Activated T-helper 17 cell treated with anti-CD3 and anti-CD28 coated beads, Interleukin-2, amount 50 U/mL, for 72 hours (primary cell): ENCODE measurements around the gene SERPINE1. TPM values are rescaled to one million over a fixed set of nuclear protein-coding genes. Genes with fewer than 3 reads are reported as not detected.

Source experiments
- ATAC-seq: fragments of 150-1000 bp; cut with Tn5 transposase; replicated peaks from 2 replicates; pipeline ENCODE4 v1.10.0; 2021; ENCODE audit warnings: mild to moderate bottlenecking, moderate library complexity
- H3K27ac Mint-ChIP-seq: one replicate; pipeline ENCODE4 v1.8.0; 2022; ENCODE audit warnings: mixed read lengths
- H3K27me3 Mint-ChIP-seq: one replicate; pipeline ENCODE4 v1.8.0; 2022; ENCODE audit warnings: mixed read lengths
- H3K36me3 Mint-ChIP-seq: one replicate; pipeline ENCODE4 v1.8.0; 2022; ENCODE audit warnings: low read depth, mild to moderate bottlenecking, mixed read lengths
- H3K4me1 Mint-ChIP-seq: one replicate; pipeline ENCODE4 v1.8.0; 2022; ENCODE audit warnings: mixed read lengths
- H3K4me3 Mint-ChIP-seq: one replicate; pipeline ENCODE4 v1.8.0; 2022; ENCODE audit warnings: mild to moderate bottlenecking, mixed read lengths
- H3K9me3 Mint-ChIP-seq: one replicate; pipeline ENCODE4 v1.8.0; 2022; ENCODE audit warnings: mixed read lengths
- total RNA-seq, 2 donors: library from RNA; stranded (reverse); gene quantifications; one replicate each; pipeline ENCODE4 v1.2.3, GENCODE V29; 2022

The SERPINE1 gene
- total RNA-seq, 2 donors from 2014 or later: 0.30 to 4.5 TPM

DNA sequence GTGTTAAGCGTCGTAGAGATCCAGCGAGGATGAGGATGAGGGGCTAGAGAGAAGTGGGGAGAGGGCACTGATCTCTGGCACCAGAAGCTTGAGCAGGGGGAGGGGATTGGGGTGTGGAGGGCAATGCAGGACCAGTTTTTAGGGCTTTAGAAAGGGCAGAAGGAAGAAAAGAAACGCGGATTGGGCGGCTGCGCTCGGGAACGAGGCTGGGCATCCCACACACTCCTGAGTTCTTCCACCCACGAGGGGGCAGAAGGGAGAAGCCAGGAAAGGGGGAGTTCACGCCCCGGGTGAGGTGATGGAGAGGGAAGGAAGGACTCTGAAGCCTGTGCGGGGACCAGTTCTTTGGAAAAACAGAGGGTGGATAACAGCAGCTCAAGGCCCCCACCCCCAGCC is 44.5 kb downstream of the SERPINE1 start:
- Mint-ChIP-seq H3K4me1 (peaks cover 45% of the 10 kb centered on the region), H3K27ac (no peak overlapping the region), H3K4me3 (peak overlapping the region; percentile 60)

DNA sequence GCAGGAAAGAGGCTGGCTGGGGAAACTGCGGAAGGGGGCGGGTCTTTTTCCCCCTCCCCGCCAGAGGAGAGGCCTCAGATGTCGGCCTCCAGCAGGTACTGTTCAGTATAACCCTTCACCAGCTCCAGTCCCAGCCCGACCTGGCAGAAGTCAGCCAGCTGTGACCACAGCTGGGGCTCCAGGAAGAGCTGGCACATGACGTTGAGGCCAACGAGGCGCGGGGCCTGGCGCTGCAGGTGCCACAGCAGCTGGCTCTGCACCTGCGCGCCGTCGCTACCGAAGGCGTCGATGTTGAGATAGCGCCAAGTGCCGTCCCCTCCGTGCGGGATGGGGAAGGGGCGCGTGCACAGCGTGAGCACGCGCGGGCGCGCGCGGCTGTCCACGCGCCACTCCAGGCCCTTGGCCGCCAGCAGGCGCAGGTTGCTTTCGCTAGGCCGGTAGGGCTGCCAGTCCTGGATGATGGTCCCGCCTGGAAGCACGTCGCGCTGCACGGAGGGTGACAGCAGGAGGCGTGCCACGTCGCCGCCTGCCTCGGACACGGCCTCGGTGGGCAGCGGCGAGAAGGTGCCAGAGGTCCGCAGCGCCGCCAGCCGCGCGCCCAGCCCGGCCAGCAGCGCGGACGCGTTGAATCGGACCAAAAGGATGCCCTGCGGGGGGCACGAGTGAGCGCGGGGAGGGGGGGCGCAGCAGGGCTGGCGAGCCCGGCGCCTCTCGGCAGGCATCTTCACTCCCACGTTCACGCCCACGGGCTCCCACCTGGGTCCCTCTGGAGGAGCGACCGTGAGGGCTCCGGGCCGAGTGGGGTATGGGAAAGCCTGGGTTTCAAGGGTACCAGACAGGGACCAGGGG is 45.3 kb downstream of the SERPINE1 start:
- Mint-ChIP-seq H3K27me3 (peaks cover 70% of the 10 kb centered on the region), H3K9me3 (no peaks in the 10 kb centered on the region), H3K36me3 (no peaks in the 10 kb centered on the region), H3K27ac (no peak overlapping the region), H3K4me3 (peak overlapping the region; percentile 60), H3K4me1 (peaks cover 40% of the 10 kb centered on the region)
- ATAC-seq: no peak

More for the DNA sequence above, 44.5 kb downstream of the SERPINE1 start:
- H3K9me3 Mint-ChIP-seq: no peaks in the 10 kb centered on the region
- H3K36me3 Mint-ChIP-seq: no peaks in the 10 kb centered on the region
- H3K27me3 Mint-ChIP-seq: peaks cover 68% of the 10 kb centered on the region
- no peak for ATAC-seq

DNA sequence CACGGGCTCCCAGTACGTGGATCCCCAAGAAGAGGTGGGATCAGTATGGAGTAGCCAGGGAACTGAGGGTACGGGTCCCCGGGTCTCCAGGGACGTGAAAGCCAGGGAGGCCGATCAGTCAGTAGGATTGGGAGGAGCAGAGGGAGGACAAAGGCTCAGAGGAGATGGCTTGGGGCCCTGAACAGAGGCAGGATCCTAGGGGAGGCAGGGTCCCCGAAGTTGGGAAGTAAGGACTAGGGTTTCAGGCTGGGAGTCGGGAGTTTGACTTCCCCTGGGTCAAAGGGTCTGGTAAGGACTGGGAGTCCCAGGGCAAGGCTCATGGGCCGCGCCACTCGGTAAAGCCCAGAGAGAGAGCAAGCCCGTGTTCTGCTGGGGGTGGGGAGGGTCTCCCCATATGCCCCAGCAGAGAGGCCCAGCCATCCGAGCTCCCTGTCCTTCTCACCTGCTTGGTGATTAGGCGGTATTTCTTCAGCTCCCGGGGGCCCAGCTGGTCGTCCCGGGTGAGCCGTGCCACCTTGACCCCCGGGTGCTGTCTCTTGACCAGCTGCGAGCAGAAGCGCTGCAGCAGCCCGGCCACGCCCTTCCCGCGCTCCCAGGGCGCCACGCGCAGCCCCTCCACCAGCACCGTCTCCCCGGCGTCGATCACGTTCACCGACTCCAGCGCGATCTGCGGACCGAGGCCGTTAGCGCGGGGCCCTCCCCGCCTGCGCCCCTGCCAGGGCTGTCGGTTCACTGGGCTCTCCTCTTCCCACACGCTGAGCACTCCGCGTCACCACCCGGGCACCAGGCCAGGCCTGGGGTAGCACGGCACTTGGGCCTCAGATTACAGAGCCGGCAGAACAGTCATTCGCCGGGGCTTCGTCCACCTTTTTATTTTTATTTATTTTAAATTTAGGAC is 46.2 kb downstream of the SERPINE1 start:
- Mint-ChIP-seq H3K27ac (no peak overlapping the region), H3K4me1 (peaks cover 35% of the 10 kb centered on the region), H3K4me3 (peak overlapping the region; percentile 62), H3K36me3 (no peaks in the 10 kb centered on the region), H3K27me3 (peaks cover 66% of the 10 kb centered on the region), H3K9me3 (no peaks in the 10 kb centered on the region)
- ATAC-seq: peak; percentile 27

DNA sequence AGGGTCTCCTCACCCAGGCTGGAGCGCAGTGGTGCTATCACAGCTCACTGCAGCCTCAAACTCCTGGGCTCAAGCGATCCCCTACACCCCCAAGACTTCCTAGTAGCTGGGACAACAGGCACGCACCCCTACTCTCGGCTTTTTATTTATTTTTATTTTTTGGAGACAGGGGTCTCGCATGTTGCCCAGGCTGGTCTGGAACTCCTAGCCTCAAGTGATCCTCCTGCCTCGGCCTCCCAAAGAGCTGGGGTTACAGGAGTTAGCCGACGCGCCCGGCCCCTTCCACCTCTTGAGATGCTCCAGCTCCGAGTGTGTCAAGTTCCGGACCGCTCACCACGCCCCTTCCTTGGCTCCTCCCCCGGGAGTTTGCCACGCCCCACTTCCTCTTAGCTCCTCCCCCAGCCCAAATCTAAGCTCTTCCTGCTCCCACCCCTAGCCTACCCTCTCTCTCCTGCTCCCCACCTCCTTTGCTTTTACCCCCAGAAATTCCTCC is 46.9 kb downstream of the SERPINE1 start:
- H3K4me1 Mint-ChIP-seq: peaks cover 30% of the 10 kb centered on the region
- no peak overlapping the region for H3K27ac Mint-ChIP-seq
- no peaks in the 10 kb centered on the region for H3K36me3 Mint-ChIP-seq
- no peaks in the 10 kb centered on the region for H3K9me3 Mint-ChIP-seq
- peak overlapping the region; percentile 62 for H3K4me3 Mint-ChIP-seq
- H3K27me3 Mint-ChIP-seq: peaks cover 61% of the 10 kb centered on the region
- peak; percentile 82 for ATAC-seq

DNA sequence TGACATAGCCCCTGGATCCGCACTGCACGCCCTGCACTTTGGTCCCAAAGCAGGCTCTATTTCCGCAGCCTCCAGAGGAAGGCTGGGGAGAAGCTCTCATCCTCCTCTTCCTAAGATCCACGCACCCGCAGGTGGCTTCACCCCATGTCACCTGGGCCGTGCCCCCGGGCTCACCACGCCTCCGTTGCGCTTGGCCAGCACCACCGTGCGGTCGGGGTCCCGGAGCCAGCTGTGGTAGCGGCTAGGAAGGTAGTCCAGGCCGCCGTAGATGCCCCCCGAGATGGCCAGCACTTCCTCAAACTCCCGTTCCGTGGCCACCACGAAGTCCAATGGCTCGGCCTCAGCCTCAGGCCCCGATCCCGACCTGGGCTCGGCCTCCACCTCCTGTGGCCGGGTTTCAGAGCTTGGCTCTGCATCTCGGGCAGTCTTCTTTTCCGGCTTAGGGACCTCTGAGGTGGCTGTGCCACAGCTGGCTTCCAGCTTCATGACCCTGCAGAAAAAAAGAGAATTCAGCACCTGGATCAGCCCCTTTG is 47.5 kb downstream of the SERPINE1 start:
- Mint-ChIP-seq H3K4me3 (peak overlapping the region; percentile 62), H3K36me3 (no peaks in the 10 kb centered on the region), H3K27me3 (peaks cover 62% of the 10 kb centered on the region), H3K4me1 (peaks cover 25% of the 10 kb centered on the region), H3K9me3 (no peaks in the 10 kb centered on the region), H3K27ac (no peak overlapping the region)
- ATAC-seq: no peak

DNA sequence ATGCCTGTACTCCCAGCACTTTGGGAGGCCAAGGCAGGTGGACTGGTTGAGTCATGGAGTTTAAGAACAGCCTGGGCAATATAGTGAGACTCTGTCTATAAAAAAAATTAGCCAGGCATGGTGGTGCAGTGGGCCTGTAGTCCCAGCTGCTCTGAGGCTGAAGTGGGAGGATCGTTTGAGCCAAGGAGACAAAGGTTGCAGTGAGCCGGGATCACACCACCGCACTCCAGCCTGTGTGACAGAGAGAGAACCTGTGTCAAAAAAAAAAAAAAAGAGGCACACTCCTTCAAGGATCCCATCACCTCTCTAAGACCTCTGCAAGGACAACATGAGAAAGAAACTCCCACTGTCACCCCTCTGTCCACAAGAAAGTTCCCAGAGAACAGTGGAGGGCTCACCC is 48.8 kb downstream of the SERPINE1 start:
- peaks cover 57% of the 10 kb centered on the region for H3K27me3 Mint-ChIP-seq
- no peak overlapping the region for H3K27ac Mint-ChIP-seq
- H3K4me3 Mint-ChIP-seq: no peak overlapping the region
- peaks cover 17% of the 10 kb centered on the region for H3K4me1 Mint-ChIP-seq
- no peaks in the 10 kb centered on the region for H3K9me3 Mint-ChIP-seq
- no peak for ATAC-seq
- no peaks in the 10 kb centered on the region for H3K36me3 Mint-ChIP-seq

DNA sequence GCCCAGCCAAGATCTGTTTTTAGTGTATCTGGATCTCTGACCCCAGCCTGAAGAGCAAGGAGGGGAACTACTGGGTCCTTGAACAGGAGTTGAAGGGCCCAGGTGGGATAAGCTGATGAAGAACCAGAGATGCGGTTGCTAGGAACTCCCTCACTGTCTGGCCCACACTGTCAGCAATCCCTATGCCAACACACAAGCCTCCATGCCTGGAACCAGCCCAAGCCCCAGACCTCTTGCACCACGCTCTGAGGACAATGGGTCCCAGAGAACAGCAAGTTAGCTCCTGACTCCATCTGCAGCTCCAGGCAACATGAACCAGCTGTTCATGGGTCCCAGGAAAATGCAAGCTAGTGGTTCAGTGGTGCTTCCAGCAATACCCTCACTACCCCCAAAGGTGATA is 50.7 kb downstream of the SERPINE1 start:
- ATAC-seq: no peak
- peaks cover 53% of the 10 kb centered on the region for H3K27me3 Mint-ChIP-seq
- H3K27ac Mint-ChIP-seq: no peak overlapping the region
- no peaks in the 10 kb centered on the region for H3K9me3 Mint-ChIP-seq
- H3K4me1 Mint-ChIP-seq: peaks cover 5% of the 10 kb centered on the region
- H3K4me3 Mint-ChIP-seq: no peak overlapping the region
- no peaks in the 10 kb centered on the region for H3K36me3 Mint-ChIP-seq

DNA sequence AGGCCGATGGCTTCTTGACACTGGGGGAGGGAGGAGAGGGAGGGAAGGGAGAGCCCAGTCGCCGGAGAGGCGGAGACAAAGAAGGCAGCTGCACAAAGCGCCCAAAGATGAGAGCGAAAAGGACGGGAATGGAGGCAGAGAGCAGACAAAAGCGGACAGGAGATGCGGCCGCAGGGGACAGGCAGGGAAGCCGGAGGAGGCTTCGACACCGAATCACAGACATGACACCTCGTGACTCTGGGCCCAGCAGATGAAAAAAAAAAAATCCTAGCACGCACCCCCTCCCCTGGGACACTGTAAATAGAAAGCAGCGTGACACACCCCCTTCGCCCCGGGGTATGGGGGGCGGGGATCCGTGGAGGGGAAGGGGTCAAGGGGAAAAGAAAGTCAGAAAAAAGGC is 52.2 kb downstream of the SERPINE1 start:
- H3K9me3 Mint-ChIP-seq: no peaks in the 10 kb centered on the region
- peak overlapping the region; percentile 28 for H3K4me3 Mint-ChIP-seq
- H3K4me1 Mint-ChIP-seq: peaks cover under 1% of the 10 kb centered on the region
- no peak overlapping the region for H3K27ac Mint-ChIP-seq
- ATAC-seq: no peak
- no peaks in the 10 kb centered on the region for H3K36me3 Mint-ChIP-seq
- H3K27me3 Mint-ChIP-seq: peaks cover 47% of the 10 kb centered on the region

DNA sequence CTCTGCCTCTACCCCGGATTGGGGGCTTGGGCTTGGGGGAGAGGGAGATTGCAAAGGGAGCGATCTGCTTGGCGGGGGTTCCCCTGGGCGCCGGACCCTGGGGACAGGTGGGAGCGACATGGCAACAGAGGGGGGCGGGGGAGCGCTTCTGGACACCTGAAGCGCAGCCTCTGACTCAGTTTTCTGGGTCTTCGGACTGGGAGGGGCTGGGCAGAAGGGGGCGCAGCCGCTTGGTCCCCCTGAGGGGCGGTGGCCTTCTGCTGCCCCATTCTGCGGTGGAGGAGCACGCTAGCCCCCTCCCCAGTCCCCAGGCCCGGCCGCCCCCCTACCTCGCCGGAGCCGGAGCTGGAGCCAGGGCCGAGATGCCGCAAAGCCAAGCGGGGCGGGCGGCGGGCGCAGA is 52.8 kb downstream of the SERPINE1 start:
- H3K27me3 Mint-ChIP-seq: peaks cover 48% of the 10 kb centered on the region
- no peaks in the 10 kb centered on the region for H3K36me3 Mint-ChIP-seq
- ATAC-seq: no peak
- H3K4me1 Mint-ChIP-seq: no peaks in the 10 kb centered on the region
- H3K4me3 Mint-ChIP-seq: no peak overlapping the region
- no peaks in the 10 kb centered on the region for H3K9me3 Mint-ChIP-seq
- no peak overlapping the region for H3K27ac Mint-ChIP-seq

DNA sequence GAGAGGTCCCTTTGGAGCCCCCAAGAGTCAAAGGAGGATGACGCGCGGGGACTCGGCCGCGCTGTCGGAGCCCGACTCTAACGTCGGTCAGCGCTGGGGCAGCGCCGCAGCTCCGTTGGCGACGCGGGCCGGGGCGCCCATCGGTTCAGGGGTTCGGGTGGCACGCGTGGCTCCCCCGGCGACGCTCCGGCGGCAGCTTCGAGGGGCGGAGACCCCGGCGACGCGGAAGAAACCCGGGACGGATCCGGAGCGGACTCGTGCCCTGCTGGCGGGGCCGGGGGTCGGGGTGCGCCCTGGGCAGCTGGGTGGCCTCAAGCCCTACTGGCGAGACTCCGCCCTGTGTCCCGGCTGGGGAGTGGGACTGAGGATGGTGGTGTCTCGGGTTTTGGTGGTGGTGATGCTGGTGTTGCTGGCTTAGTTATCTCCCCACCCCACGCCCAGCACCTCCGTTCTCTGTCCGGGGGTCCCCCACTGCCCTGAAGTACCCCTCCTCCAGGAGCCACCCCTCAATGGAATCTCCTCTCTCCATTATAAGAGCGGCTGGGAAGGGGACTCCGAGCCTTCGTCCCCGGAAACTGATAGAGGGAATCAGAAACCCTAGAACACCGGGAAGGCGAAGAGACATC is 53.3 kb downstream of the SERPINE1 start, which contains the start of gene NAT16:
Gene NAT16 (minus strand): TSS at position 164 of the 626 bp plus-strand sequence. CDS start 5,486 bp downstream, outside the sequence.
- Mint-ChIP-seq H3K36me3 (no peaks in the 10 kb centered on the region), H3K4me3 (peak within 1 kb of the TSS; percentile 28), H3K4me1 (no peaks in the 10 kb centered on the region), H3K27ac (no peak within 1 kb of the TSS), H3K27me3 (peaks cover 45% of the 10 kb centered on the region), H3K9me3 (no peaks in the 10 kb centered on the region)
- ATAC-seq: no peak

DNA sequence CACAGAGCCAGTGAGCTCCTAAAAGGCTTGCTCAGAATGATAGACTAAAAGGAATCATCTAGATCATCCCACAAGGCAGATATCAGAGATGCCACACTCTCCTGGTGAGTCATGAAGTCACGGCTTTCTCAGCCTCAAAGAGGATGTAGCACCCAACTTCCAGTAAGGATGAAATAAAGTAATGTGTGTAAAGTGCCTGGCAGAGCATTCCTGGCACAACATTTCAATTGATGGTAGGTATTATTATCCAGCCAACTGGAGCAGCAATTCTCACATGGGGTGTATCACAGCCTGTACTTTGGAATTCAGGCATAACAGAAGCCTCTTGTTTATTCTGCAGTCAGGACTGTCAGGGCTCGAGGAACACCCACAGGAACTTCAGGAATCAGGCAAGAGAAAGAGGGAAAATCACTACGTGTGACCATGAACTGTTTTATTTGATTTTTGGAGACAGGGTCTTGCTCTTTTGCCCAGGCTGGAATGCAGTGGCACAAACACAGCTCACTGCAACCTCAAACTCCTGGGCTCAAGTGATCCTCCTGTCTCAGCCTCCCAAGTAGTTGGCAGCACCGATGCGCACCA is 58.4 kb downstream of the SERPINE1 start:
- Mint-ChIP-seq H3K4me1 (no peaks in the 10 kb centered on the region), H3K27ac (no peak overlapping the region), H3K27me3 (peaks cover 19% of the 10 kb centered on the region), H3K4me3 (no peak overlapping the region), H3K36me3 (no peaks in the 10 kb centered on the region), H3K9me3 (no peaks in the 10 kb centered on the region)
- ATAC-seq: no peak

DNA sequence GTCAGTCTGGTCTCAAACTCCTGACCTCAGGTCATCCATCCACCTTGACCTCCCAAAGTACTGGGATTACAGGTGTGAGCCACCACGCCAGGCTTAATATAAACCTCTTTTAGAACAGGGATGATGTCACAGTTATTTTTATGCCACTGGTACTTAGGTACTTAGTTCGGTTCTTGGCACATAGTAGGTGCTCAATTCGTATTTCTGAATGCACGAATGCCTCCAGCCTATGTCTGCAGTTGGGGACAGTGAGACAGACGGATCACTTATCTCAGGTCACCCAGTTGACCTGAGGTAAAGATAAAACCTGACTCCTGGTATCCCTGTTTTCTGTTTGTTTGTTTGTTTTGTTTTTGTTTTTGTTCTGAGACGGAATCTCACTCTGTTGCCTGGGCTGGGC is 59.3 kb downstream of the SERPINE1 start:
- H3K27ac Mint-ChIP-seq: no peak overlapping the region
- ATAC-seq: no peak
- H3K4me1 Mint-ChIP-seq: no peaks in the 10 kb centered on the region
- H3K9me3 Mint-ChIP-seq: no peaks in the 10 kb centered on the region
- H3K27me3 Mint-ChIP-seq: peaks cover 14% of the 10 kb centered on the region
- H3K36me3 Mint-ChIP-seq: no peaks in the 10 kb centered on the region
- no peak overlapping the region for H3K4me3 Mint-ChIP-seq

DNA sequence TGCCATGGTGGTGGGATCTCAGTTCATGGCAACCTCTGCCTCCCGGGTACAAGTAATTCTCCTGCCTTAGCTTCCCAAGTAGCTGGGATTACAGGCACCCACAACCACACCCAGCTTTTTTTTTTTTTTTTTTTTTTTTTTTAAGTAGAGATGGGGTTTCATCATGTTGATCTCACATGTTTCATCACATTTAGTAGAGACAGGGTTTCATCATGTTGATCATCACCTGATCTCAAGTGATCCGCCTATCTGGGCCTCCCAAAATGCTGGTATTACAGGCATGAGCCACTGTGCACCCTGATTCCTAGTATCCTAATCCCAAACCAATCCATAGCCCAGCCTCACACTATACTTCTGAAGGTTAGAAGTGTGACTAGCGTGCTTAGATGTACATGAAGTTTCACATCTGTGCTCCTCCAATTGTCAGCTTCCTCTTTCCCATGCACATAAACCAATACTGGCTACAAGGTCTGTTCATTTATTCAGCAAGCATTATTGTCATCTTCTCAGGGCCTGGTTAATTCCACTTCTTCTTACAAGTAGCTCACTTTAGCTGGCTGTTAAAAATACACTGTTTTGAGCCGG is 60.0 kb downstream of the SERPINE1 start:
- H3K4me3 Mint-ChIP-seq: no peak overlapping the region

More for the DNA sequence above, 60.0 kb downstream of the SERPINE1 start:
- no peak overlapping the region for H3K27ac Mint-ChIP-seq
- no peaks in the 10 kb centered on the region for H3K36me3 Mint-ChIP-seq
- no peaks in the 10 kb centered on the region for H3K4me1 Mint-ChIP-seq
- H3K9me3 Mint-ChIP-seq: no peaks in the 10 kb centered on the region
- no peak for ATAC-seq
- H3K27me3 Mint-ChIP-seq: peaks cover 13% of the 10 kb centered on the region
